SH-SY5Y (cell line): ENCODE results near the gene AKAP6.

Experiments used
- GATA2 ChIP-seq: IDR thresholded peaks from 2 replicates; pipeline ENCODE4 v1.6.1; 2011; ENCODE audit warnings: mild to moderate bottlenecking, low read depth, low read length
- GATA3 ChIP-seq: IDR thresholded peaks from 2 replicates; pipeline ENCODE4 v1.6.1; 2011; ENCODE audit warnings: low read depth, mild to moderate bottlenecking, low read length, moderate library complexity

The AKAP6 gene

GRCh38 chr14:32474478-32475195 lies 145.5 kb downstream of the AKAP6 start:
- no peak for TF ChIP-seq GATA3
- no peak for TF ChIP-seq GATA2

DNA sequence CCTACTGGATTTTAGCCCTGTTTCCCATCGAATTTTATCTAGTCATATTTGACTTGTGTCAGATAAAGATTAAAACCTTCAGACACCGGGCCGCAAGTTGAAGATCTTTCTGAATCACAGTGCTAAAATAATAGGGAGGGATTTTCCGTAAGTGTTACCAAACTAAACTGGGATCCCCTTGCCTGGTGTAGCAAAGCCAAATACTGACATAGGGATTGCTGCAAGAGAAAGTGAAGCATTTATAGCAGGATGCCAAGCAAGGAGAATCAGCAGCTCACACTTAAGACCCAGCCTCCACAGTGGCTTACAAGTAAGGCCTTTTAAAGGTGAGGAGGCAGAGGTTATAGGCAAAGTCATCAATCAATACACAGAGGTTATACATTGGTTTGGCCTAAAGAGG lies 147.4 kb downstream of the AKAP6 start:
- no peak for TF ChIP-seq GATA2
- no peak for TF ChIP-seq GATA3

GRCh38 chr14:32477396-32477795 lies 148.3 kb downstream of the AKAP6 start:
- TF ChIP-seq GATA2 (no peak), GATA3 (no peak)

- TF ChIP-seq GATA3, result no peak
- no peak for TF ChIP-seq GATA2
These were observed 149.0 kb downstream of the AKAP6 start for GRCh38 chr14:32478050-32478449.

GRCh38 chr14:32480337-32480736 lies 151.2 kb downstream of the AKAP6 start:
- TF ChIP-seq GATA3 (no peak), GATA2 (no peak)

GRCh38 chr14:32481707-32482106 lies 152.6 kb downstream of the AKAP6 start:
- TF ChIP-seq GATA3, result no peak

GRCh38 chr14:32491416-32492016 lies 162.4 kb downstream of the AKAP6 start:
- TF ChIP-seq GATA3, result no peak
- no peak for TF ChIP-seq GATA2

DNA sequence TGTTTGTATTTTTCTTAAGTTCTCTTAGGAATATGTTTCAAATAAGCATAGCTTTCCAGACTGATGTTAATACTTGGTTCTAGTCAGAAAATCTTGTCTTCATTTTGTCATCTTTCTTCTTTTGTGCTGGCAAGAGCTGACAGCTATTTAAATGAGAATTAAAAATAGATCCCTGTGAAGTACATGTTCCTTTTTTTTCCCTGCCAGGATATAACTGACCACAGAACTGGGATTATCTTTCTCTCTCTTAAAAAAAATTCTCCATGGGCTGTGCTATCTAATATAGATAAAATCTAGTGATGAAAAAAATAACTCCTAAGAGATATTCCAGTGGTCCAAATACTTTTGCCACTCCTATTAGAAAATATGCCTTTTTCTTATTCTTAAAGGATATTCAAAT lies 163.4 kb downstream of the AKAP6 start:
- no peak for TF ChIP-seq GATA2
- no peak for TF ChIP-seq GATA3

- no peak for TF ChIP-seq GATA2
These were observed 165.7 kb downstream of the AKAP6 start for GRCh38 chr14:32494609-32495434.

- TF ChIP-seq GATA3 (no peak), GATA2 (no peak)
These were observed 166.3 kb downstream of the AKAP6 start for GRCh38 chr14:32495435-32495734.

DNA sequence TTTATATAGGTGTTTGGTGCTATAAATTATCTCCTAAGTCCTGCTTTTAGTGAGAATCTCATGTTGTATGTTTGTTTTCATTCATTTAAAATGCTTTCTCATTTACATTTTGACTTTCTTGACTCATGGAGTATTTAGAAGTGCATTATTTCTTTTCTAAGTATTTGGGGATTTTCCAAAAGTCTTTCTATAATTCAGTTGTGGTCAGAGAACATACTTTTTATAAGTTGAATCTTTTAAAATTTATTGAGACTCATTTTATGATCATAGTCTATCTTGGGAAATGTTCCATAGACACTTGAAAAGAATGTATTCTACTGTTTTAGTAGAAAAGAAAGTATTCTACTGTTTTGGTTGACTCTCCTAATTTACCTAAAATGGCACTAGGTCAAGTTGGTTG lies 168.2 kb downstream of the AKAP6 start:
- TF ChIP-seq GATA2 (no peak), GATA3 (no peak)

DNA sequence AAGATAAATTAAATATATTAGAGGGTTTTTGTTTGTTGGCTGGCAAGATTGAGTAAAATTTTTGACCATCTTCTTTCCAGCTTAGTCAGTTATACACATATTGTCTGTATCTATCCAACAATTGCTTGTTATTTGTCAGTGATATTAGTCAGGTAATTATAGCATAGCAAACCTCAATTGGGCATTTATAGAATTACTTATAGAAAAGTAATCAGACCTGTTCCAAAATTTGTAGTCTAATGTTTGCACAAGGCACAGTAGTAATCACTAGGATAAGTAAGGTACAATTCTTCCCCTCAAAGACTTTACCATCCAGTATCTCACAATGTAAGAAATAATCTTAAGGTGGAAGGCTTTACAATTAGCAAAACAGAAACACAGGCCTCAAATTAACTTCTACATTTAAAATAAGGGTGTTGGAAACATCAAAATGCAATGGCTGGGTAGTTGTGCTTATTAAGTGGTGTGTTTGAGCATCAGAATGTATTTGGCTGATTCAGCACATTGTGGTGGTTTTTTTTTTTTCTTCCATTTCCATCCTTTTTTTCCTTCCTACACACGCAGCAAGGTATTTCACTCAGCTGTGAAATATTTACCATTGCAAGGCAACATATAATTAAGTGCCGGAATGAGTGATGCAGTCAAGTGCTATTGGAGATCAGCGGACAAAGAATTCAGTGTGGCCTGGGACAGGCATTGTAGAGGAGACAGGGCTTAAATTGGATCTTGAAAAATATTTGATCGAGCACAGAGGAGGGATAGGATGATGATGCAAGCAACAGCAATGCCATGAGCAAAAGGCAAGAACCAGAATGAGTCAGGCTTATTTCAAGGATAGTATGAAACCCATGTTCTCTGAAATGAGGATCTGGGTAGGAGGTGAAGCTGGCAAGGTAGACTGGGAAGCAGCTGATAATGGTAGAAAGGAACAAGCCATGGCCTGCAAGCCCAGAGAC lies 178.2 kb downstream of the AKAP6 start:
- TF ChIP-seq GATA3 (no peak), GATA2 (no peak)

DNA sequence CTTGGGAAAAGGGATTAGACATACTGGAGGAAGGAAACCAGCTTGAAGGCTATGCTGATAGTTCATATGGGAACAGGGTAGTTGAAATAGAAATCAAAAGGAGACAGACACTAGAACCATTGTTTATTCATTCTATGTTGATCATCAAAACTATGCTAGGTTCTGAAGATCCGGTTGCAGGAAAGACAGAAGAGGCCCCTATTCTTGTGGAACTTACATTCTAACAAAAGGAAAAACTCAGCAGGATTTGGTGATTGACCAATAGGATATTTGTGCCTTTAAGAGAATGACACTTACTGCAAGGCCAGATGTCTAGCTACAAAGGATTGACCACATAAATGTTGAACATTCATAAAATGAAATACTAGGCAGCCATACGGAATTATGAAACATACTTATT lies 179.2 kb downstream of the AKAP6 start:
- TF ChIP-seq GATA2 (no peak), GATA3 (no peak)

- TF ChIP-seq GATA3, result no peak
- no peak for TF ChIP-seq GATA2
These were observed 180.6 kb downstream of the AKAP6 start for GRCh38 chr14:32509632-32510187.

DNA sequence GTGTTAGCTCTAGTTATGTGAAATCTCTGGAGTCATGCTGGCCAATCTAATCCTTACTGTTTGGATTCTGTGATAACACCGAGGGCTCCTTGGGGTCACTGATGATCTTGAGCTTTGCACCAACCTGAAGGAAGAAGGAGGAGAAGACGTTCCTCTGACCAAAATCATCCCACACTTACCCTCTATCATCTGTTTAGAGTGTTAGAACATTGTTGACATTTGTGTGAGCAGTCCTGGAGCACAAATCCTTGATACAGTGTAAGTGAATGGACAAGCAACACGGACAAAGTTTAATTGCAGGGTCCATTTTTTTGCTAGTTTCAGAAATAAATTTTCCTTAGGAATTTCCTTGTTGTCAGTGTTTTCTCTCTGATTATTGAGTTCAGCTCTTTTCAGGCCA lies 181.7 kb downstream of the AKAP6 start:
- TF ChIP-seq GATA3 (no peak), GATA2 (no peak)
